HepG2 (cell line): ENCODE measurements around the gene LINGO1. TPM values are rescaled to one million over a fixed set of nuclear protein-coding genes. Genes with fewer than 3 reads are reported as not detected.

Source experiments
- ATF7 ChIP-seq, 2 experiments: fragments of 450-650 bp in 1 of 2; sonication (generic) in 1 of 2; formaldehyde crosslinking in 1 of 2; IDR thresholded peaks; 2 replicates each; pipeline versions ENCODE4 v1.4.0 to v1.6.1; 2016 to 2020; ENCODE audit warnings: antibody characterized with exemption in 1 of 2, mild to moderate bottlenecking in 1 of 2, missing genetic modification reagents in 1 of 2
- EZH2 ChIP-seq: conservative IDR thresholded peaks from 2 replicates; pipeline ENCODE4 v1.6.1; 2012; ENCODE audit warnings: mild to moderate bottlenecking, low read depth, low read length, moderate library complexity
- HMGA1 ChIP-seq: sonication (generic); formaldehyde crosslinking; conservative IDR thresholded peaks from 2 replicates; pipeline ENCODE4 v1.4.0; 2020; ENCODE audit warnings: missing genetic modification reagents
- SP1 ChIP-seq, 2 experiments: fragments of 450-650 bp in 1 of 2; sonication (generic) in 1 of 2; formaldehyde crosslinking in 1 of 2; IDR thresholded peaks; 2 replicates each; pipeline versions ENCODE4 v1.4.0 to v1.6.1; 2016 to 2020; ENCODE audit warnings: missing genetic modification reagents in 1 of 2
- ZBTB1 ChIP-seq: sonication (generic); formaldehyde crosslinking; IDR thresholded peaks from 2 replicates; pipeline ENCODE4 v1.4.0; 2020; ENCODE audit warnings: missing genetic modification reagents, borderline replicate concordance
- ZFP36L1 ChIP-seq: sonication (generic); formaldehyde crosslinking; IDR thresholded peaks from 2 replicates; pipeline ENCODE4 v1.8.0; 2022; ENCODE audit warnings: mild to moderate bottlenecking, missing genetic modification reagents, moderate library complexity
- ZMYM2 ChIP-seq: sonication (generic); formaldehyde crosslinking; IDR thresholded peaks from 2 replicates; pipeline ENCODE4 v1.8.0; 2022; ENCODE audit warnings: mild to moderate bottlenecking, missing genetic modification reagents
- ZNF296 ChIP-seq: sonication (generic); formaldehyde crosslinking; conservative IDR thresholded peaks from 2 replicates; pipeline ENCODE4 v1.5.0; 2020; ENCODE audit warnings: mild to moderate bottlenecking, missing genetic modification reagents
- ZNF496 ChIP-seq: sonication (generic); formaldehyde crosslinking; IDR thresholded peaks from 2 replicates; pipeline ENCODE4 v1.8.1; 2023; ENCODE audit warnings: mild to moderate bottlenecking, moderate library complexity, missing genetic modification reagents; ENCODE audit not compliant: insufficient replicate concordance
- ZNF556 ChIP-seq: sonication (generic); formaldehyde crosslinking; IDR thresholded peaks from 2 replicates; pipeline ENCODE4 v1.4.0; 2020; ENCODE audit warnings: mild to moderate bottlenecking, missing genetic modification reagents, borderline replicate concordance
- ZNF703 ChIP-seq: sonication (generic); formaldehyde crosslinking; IDR thresholded peaks from 2 replicates; pipeline ENCODE4 v1.5.1; 2020; ENCODE audit warnings: missing genetic modification reagents, mild to moderate bottlenecking, moderate library complexity, borderline replicate concordance
- ZNF713 ChIP-seq: sonication (generic); formaldehyde crosslinking; IDR thresholded peaks from 2 replicates; pipeline ENCODE4 v1.4.0; 2020; ENCODE audit warnings: mild to moderate bottlenecking, missing genetic modification reagents
- ZNF75D ChIP-seq: sonication (generic); formaldehyde crosslinking; IDR thresholded peaks from 2 replicates; pipeline ENCODE4 v1.8.1; 2023; ENCODE audit warnings: missing genetic modification reagents, mild to moderate bottlenecking, borderline replicate concordance
- ZSCAN20 ChIP-seq: sonication (generic); formaldehyde crosslinking; IDR thresholded peaks from 2 replicates; pipeline ENCODE4 v1.4.0; 2020; ENCODE audit warnings: missing genetic modification reagents, mild to moderate bottlenecking, borderline replicate concordance
- polyA plus RNA-seq, 8 experiments: library from polyadenylated mRNA; depleted of rRNA in 3 of 8; stranded (reverse) in 7 of 8; unstranded in 1 of 8; fragments of >200 nt; fragmentation: Illumina TruSeq in 4 of 8; extraction: Trizol in 4 of 8; gene quantifications; 2 replicates each; pipeline versions ENCODE4 v1.2.1 to v1.2.3, GENCODE V29; 2011 to 2016; ENCODE audit warnings: low read depth in 4 of 8, missing spikeins in 1 of 8, mixed read lengths in 1 of 8; ENCODE audit not compliant: insufficient read depth in 1 of 8
- total RNA-seq, 5 experiments: library from RNA; depleted of rRNA; stranded (reverse); fragments of >200 nt; fragmentation: Illumina TruSeq; extraction: Trizol; gene quantifications; 2 replicates each; pipeline ENCODE4 v1.2.3, GENCODE V29; 2016; ENCODE audit warnings: low read depth in 1 of 5
- TF ChIP-seq, protein P1 (sequence below): sonication (generic); formaldehyde crosslinking; IDR thresholded peaks from 2 replicates; pipeline ENCODE4 v1.5.1; 2020; ENCODE audit warnings: missing genetic modification reagents, mild to moderate bottlenecking, borderline replicate concordance
- TF ChIP-seq, protein P2 (sequence below): sonication (generic); formaldehyde crosslinking; IDR thresholded peaks from 2 replicates; pipeline ENCODE4 v1.4.0; 2020; ENCODE audit warnings: low read depth, mild to moderate bottlenecking, missing genetic modification reagents
- TF ChIP-seq, protein P3 (sequence below): sonication (generic); formaldehyde crosslinking; IDR thresholded peaks from 2 replicates; pipeline ENCODE4 v1.5.0; 2020; ENCODE audit warnings: missing genetic modification reagents
- TF ChIP-seq, protein P4 (sequence below): sonication (generic); formaldehyde crosslinking; conservative IDR thresholded peaks from 2 replicates; pipeline ENCODE4 v1.8.0; 2022; ENCODE audit warnings: mild to moderate bottlenecking, moderate library complexity, missing genetic modification reagents

LINGO1 gene
- total and polyA plus RNA-seq, 2 of the 13 experiments (the other 11 are each of a cell fraction or from before 2014, with no cell fraction given) = 0.07 TPM; not detected in 1

DNA sequence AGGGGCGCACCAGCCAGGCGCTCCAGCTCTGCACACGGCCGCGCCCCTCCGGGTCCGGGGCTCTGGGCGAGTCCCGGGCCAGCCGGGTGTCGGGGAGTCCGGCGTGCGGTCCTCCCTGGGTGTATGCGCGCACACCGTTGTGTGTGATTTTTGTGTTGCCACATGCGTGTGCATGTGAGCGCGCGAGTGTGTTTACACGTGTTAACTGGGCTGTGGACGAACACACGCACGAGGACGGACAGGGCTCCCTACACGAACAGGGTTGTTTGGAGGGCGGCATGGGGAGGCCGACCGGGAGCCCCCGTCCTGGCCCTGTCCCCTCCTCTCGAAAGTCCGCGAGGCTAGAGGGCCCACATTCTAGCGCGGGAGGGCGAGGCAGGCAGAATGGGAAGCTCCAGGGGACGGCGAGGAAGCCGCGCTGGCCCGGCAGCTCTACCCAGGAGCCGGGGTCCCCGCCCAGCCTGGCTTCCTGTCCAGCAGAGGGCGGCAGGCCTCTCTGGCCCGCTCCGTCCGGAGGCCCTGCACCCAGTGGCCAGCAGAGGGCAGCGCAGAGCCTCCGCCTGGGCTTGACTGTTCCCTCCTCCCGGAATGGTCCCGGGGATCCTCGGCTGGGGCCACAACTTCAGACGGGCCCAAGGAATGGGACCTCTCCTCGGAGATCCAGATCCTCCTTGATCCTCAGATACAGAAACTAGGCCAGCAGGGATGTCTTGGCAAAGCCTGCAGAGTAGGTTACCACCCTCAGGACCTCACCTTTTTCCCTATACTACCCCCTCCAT lies 611 bp upstream of the LINGO1 start (continued):
- TF ChIP-seq, protein P1, sequence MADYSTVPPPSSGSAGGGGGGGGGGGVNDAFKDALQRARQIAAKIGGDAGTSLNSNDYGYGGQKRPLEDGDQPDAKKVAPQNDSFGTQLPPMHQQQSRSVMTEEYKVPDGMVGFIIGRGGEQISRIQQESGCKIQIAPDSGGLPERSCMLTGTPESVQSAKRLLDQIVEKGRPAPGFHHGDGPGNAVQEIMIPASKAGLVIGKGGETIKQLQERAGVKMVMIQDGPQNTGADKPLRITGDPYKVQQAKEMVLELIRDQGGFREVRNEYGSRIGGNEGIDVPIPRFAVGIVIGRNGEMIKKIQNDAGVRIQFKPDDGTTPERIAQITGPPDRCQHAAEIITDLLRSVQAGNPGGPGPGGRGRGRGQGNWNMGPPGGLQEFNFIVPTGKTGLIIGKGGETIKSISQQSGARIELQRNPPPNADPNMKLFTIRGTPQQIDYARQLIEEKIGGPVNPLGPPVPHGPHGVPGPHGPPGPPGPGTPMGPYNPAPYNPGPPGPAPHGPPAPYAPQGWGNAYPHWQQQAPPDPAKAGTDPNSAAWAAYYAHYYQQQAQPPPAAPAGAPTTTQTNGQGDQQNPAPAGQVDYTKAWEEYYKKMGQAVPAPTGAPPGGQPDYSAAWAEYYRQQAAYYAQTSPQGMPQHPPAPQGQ (CRISPR knock-in tag) = no peak
- no peak for TF ChIP-seq ZNF496 (CRISPR knock-in tag)
- TF ChIP-seq ATF7 (IDR thresholded peaks at IDR 0.05) = no peak
- no peak for TF ChIP-seq ATF7 (CRISPR knock-in tag; IDR thresholded peaks at IDR 0.05)
- TF ChIP-seq ZNF296 (CRISPR knock-in tag) = no peak
- no peak for TF ChIP-seq ZSCAN20
- TF ChIP-seq, protein P2, sequence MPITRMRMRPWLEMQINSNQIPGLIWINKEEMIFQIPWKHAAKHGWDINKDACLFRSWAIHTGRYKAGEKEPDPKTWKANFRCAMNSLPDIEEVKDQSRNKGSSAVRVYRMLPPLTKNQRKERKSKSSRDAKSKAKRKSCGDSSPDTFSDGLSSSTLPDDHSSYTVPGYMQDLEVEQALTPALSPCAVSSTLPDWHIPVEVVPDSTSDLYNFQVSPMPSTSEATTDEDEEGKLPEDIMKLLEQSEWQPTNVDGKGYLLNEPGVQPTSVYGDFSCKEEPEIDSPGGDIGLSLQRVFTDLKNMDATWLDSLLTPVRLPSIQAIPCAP (CRISPR knock-in tag) = no peak
- no peak for TF ChIP-seq ZNF75D (CRISPR knock-in tag)
- TF ChIP-seq EZH2 = peak; percentile 99
- TF ChIP-seq ZFP36L1 (CRISPR knock-in tag) = no peak
- no peak for TF ChIP-seq SP1 (IDR thresholded peaks at IDR 0.05)
- peak; percentile 43; the same call in 1 of the 2 replicates for TF ChIP-seq SP1 (CRISPR knock-in tag; IDR thresholded peaks at IDR 0.05)
- TF ChIP-seq, protein P3, sequence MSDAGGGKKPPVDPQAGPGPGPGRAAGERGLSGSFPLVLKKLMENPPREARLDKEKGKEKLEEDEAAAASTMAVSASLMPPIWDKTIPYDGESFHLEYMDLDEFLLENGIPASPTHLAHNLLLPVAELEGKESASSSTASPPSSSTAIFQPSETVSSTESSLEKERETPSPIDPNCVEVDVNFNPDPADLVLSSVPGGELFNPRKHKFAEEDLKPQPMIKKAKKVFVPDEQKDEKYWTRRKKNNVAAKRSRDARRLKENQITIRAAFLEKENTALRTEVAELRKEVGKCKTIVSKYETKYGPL = no peak
- TF ChIP-seq, protein P4, sequence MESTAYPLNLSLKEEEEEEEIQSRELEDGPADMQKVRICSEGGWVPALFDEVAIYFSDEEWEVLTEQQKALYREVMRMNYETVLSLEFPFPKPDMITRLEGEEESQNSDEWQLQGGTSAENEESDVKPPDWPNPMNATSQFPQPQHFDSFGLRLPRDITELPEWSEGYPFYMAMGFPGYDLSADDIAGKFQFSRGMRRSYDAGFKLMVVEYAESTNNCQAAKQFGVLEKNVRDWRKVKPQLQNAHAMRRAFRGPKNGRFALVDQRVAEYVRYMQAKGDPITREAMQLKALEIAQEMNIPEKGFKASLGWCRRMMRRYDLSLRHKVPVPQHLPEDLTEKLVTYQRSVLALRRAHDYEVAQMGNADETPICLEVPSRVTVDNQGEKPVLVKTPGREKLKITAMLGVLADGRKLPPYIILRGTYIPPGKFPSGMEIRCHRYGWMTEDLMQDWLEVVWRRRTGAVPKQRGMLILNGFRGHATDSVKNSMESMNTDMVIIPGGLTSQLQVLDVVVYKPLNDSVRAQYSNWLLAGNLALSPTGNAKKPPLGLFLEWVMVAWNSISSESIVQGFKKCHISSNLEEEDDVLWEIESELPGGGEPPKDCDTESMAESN = 0 out of 2 replicates have a peak, but pooled peaks have one; percentile 22
- no peak for TF ChIP-seq ZNF703
- TF ChIP-seq ZNF556 (CRISPR knock-in tag) = no peak
- 0 out of 2 replicates have a peak, but pooled peaks have one; percentile 26 for TF ChIP-seq ZMYM2 (CRISPR knock-in tag)
- no peak for TF ChIP-seq ZNF713 (CRISPR knock-in tag)
- TF ChIP-seq ZBTB1 (CRISPR knock-in tag) = no peak
- TF ChIP-seq HMGA1 (CRISPR knock-in tag) = no peak
